ENCODE data around the gene ARHGEF17.

DNA sequence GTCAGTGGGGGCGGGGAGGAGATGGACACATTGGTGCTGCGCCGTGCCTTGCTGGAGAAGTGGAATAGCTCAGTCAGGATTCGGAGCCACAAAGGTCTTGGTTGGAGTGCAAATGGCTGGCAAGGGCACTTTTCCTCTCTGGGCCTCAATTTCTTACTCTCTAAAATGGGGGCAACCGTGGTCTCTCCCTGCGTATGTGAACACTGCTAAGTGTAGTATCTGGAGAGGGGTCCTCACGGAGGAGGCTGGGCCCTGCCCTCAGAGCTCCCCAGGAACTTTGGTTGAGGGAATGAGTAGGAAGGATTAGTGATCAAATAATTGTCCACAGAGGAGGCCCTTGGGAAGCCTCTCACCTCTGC, 35.4 kb upstream of the ARHGEF17 start:
- no peak for TF ChIP-seq EZH2 (IDR thresholded peaks at IDR 0.05; ENCODE audit: low read length)
- TF ChIP-seq, protein P1, sequence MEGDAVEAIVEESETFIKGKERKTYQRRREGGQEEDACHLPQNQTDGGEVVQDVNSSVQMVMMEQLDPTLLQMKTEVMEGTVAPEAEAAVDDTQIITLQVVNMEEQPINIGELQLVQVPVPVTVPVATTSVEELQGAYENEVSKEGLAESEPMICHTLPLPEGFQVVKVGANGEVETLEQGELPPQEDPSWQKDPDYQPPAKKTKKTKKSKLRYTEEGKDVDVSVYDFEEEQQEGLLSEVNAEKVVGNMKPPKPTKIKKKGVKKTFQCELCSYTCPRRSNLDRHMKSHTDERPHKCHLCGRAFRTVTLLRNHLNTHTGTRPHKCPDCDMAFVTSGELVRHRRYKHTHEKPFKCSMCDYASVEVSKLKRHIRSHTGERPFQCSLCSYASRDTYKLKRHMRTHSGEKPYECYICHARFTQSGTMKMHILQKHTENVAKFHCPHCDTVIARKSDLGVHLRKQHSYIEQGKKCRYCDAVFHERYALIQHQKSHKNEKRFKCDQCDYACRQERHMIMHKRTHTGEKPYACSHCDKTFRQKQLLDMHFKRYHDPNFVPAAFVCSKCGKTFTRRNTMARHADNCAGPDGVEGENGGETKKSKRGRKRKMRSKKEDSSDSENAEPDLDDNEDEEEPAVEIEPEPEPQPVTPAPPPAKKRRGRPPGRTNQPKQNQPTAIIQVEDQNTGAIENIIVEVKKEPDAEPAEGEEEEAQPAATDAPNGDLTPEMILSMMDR (optimal IDR thresholded peaks at IDR 0.05 in 1 of 3, IDR thresholded peaks at IDR 0.05 in 1 of 3, conservative IDR thresholded peaks at IDR 0.05 in 1 of 3; ENCODE audit: extremely low read depth in 1 of 3, insufficient read depth in 2 of 3, low read length in 3 of 3): no peak

Data from keratinocyte (primary cell).